Tibial nerve (tissue), 4 donors: ENCODE data around the gene RRP7A.
"Not testable (repeated sequence)": the region's sequence is repeated elsewhere in the genome, so short reads cannot be mapped to it uniquely, and the experiment has no call there.

Experiments
- EP300 ChIP-seq, 2 donors: sonication (generic); formaldehyde crosslinking; IDR thresholded peaks; one replicate each; pipeline ENCODE4 v1.6.1; 2017; ENCODE audit warnings: antibody characterized with exemption in 2 of 2, mild to moderate bottlenecking in 1 of 2
- POLR2A ChIP-seq, 2 donors: fragments of 450-650 bp; IDR thresholded peaks; one replicate each; pipeline ENCODE4 v1.6.1; 2017; ENCODE audit warnings: antibody characterized with exemption in 2 of 2, mild to moderate bottlenecking in 2 of 2, moderate library complexity in 2 of 2
- TF ChIP-seq, protein P1 (sequence below), 5 experiments: fragments of 200-600 bp in 3 of 5; fragments of 450-650 bp in 2 of 5; sonication (generic) in 3 of 5; IDR thresholded peaks; one replicate each; pipeline ENCODE4 v1.5.1; 2016 to 2019; ENCODE audit warnings: antibody characterized with exemption in 5 of 5, mild to moderate bottlenecking in 3 of 5, moderate library complexity in 2 of 5

DNA sequence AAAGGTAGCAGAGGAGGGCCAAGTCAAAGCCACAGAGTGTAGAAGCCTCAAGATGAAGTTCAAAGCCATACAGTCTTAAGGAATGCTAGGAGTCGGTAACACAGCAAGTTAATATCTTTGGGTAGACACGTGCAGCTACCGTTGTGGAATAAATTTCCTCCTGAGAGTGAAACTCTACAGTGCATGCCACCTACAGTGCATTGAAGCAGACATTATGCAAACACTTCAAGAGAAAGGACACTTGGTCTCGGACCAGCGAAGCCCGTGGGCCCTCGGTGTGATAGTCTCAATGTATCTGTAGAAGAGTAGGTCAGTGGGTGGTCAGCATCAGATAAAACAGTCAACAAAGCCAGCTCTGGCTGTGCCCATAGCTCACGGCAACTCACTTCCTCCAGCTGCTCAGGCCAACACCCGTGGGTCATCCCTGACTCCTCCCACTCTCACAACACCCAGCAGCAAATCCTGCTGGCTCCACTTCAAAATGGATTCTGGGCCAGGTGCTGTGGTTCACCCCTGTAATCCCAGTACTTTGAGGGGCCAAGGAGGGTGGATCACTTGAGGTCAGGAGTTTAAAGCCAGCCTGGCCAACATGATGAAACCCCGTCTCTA, 24.0 kb downstream of the RRP7A start:
- TF ChIP-seq, protein P1, sequence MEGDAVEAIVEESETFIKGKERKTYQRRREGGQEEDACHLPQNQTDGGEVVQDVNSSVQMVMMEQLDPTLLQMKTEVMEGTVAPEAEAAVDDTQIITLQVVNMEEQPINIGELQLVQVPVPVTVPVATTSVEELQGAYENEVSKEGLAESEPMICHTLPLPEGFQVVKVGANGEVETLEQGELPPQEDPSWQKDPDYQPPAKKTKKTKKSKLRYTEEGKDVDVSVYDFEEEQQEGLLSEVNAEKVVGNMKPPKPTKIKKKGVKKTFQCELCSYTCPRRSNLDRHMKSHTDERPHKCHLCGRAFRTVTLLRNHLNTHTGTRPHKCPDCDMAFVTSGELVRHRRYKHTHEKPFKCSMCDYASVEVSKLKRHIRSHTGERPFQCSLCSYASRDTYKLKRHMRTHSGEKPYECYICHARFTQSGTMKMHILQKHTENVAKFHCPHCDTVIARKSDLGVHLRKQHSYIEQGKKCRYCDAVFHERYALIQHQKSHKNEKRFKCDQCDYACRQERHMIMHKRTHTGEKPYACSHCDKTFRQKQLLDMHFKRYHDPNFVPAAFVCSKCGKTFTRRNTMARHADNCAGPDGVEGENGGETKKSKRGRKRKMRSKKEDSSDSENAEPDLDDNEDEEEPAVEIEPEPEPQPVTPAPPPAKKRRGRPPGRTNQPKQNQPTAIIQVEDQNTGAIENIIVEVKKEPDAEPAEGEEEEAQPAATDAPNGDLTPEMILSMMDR (IDR thresholded peaks at IDR 0.05): not testable (repeated sequence)
- TF ChIP-seq POLR2A, EP300 (IDR thresholded peaks at IDR 0.05): not testable (repeated sequence)
